ENCODE measurements around the gene NGEF. TPM values are rescaled to one million over a fixed set of nuclear protein-coding genes. Genes with fewer than 3 reads are reported as not detected.

The NGEF gene
- total RNA-seq, 2 experiments from 2014 or later, result not detected

GRCh38 chr2:232983669-232984140 is 29.4 kb downstream of the NGEF start:
- POLR2A ChIA-PET, result no interaction called here
- Mint-ChIP-seq H3K4me3 (no peak overlapping the region), H3K36me3 (ENCODE audit: low read depth) (no peaks in the 10 kb centered on the region), H3K9me3 (peaks cover 4% of the 10 kb centered on the region), H3K27me3 (peaks cover 31% of the 10 kb centered on the region), H3K27ac (no peak overlapping the region), H3K4me1 (ENCODE audit: low read depth) (no peaks in the 10 kb centered on the region)
- H3K4me1 ChIP-seq (ENCODE audit: insufficient read depth, low read length), result no peaks in the 10 kb centered on the region
- H3K36me3 ChIP-seq (ENCODE audit: insufficient read depth, low read length), result no peaks in the 10 kb centered on the region
- H3K9me3 ChIP-seq (ENCODE audit: control insufficient read depth in 1 of 2, insufficient read depth in 1 of 2, low read length in 2 of 2), result peaks cover 0 to 23% of the 10 kb centered on the region in 2 experiments
- no peak overlapping the region for H3K4me3 ChIP-seq (ENCODE audit: low read length)
- DNase-seq (no peak), ATAC-seq (ENCODE audit: poor library complexity) (no peak)
- intact Hi-C loops (cut with DNase I, micrococcal nuclease), result no loop called here
- H3K27ac ChIP-seq (ENCODE audit: low read depth in 1 of 2, low read length in 2 of 2), result no peak overlapping the region
- no peak for TF ChIP-seq CTCF (IDR thresholded peaks at IDR 0.05)
- peaks cover 0 to 9% of the 10 kb centered on the region in 2 experiments for H3K27me3 ChIP-seq (ENCODE audit: control insufficient read depth in 1 of 2, insufficient read depth in 2 of 2, low read length in 2 of 2)
- CTCF ChIA-PET, result no interaction called here

- no peak overlapping the region for H3K27ac Mint-ChIP-seq
- peaks cover 31% of the 10 kb centered on the region for H3K27me3 Mint-ChIP-seq
These were observed 30.0 kb downstream of the NGEF start for GRCh38 chr2:232982926-232983668.

GRCh38 chr2:232981767-232982360 is 31.2 kb downstream of the NGEF start:
- H3K36me3 ChIP-seq (ENCODE audit: insufficient read depth, low read length), result no peaks in the 10 kb centered on the region
- no peak overlapping the region for H3K4me3 ChIP-seq (ENCODE audit: low read length)
- H3K4me1 ChIP-seq (ENCODE audit: insufficient read depth, low read length), result no peaks in the 10 kb centered on the region
- H3K27me3 Mint-ChIP-seq, result peaks cover 31% of the 10 kb centered on the region
- H3K9me3 Mint-ChIP-seq, result peaks cover 4% of the 10 kb centered on the region
- no peak overlapping the region for H3K4me3 Mint-ChIP-seq
- no peak overlapping the region for H3K27ac ChIP-seq (ENCODE audit: low read depth in 1 of 2, low read length in 2 of 2)
- no peaks in the 10 kb centered on the region for H3K36me3 Mint-ChIP-seq (ENCODE audit: low read depth)
- H3K27me3 ChIP-seq (ENCODE audit: control insufficient read depth in 1 of 2, insufficient read depth in 2 of 2, low read length in 2 of 2), result peaks cover 0 to 9% of the 10 kb centered on the region in 2 experiments
- DNase-seq (no peak), ATAC-seq (ENCODE audit: poor library complexity) (no peak)
- intact Hi-C loops (cut with DNase I, micrococcal nuclease), result no loop called here
- ChIA-PET POLR2A (no interaction called here), CTCF (no interaction called here)
- TF ChIP-seq CTCF (IDR thresholded peaks at IDR 0.05), result no peak
- H3K9me3 ChIP-seq (ENCODE audit: control insufficient read depth in 1 of 2, insufficient read depth in 1 of 2, low read length in 2 of 2), result peaks cover 0 to 10% of the 10 kb centered on the region in 2 experiments
- no peak overlapping the region for H3K27ac Mint-ChIP-seq
- no peaks in the 10 kb centered on the region for H3K4me1 Mint-ChIP-seq (ENCODE audit: low read depth)

More at GRCh38 chr2:232982926-232983668, 30.0 kb downstream of the NGEF start:
- no peak overlapping the region for H3K4me3 ChIP-seq (ENCODE audit: low read length)
- ChIA-PET CTCF (no interaction called here), POLR2A (no interaction called here)
- TF ChIP-seq CTCF (IDR thresholded peaks at IDR 0.05), result no peak
- Mint-ChIP-seq H3K9me3 (peaks cover 4% of the 10 kb centered on the region), H3K4me1 (ENCODE audit: low read depth) (no peaks in the 10 kb centered on the region), H3K4me3 (no peak overlapping the region), H3K36me3 (ENCODE audit: low read depth) (no peaks in the 10 kb centered on the region)
- H3K36me3 ChIP-seq (ENCODE audit: insufficient read depth, low read length), result no peaks in the 10 kb centered on the region
- DNase-seq (no peak), ATAC-seq (ENCODE audit: poor library complexity) (no peak)
- H3K27me3 ChIP-seq (ENCODE audit: control insufficient read depth in 1 of 2, insufficient read depth in 2 of 2, low read length in 2 of 2), result peaks cover 0 to 9% of the 10 kb centered on the region in 2 experiments
- peaks cover 0 to 19% of the 10 kb centered on the region in 2 experiments for H3K9me3 ChIP-seq (ENCODE audit: control insufficient read depth in 1 of 2, insufficient read depth in 1 of 2, low read length in 2 of 2)
- intact Hi-C loops (cut with DNase I, micrococcal nuclease), result no loop called here
- no peak overlapping the region for H3K27ac ChIP-seq (ENCODE audit: low read depth in 1 of 2, low read length in 2 of 2)
- H3K4me1 ChIP-seq (ENCODE audit: insufficient read depth, low read length), result no peaks in the 10 kb centered on the region

All from CD4-positive, alpha-beta T cell (primary cell).